AG08396 (cell line): ENCODE measurements around the gene EXOC2.

Experiments used
- DNase-seq: peaks from one replicate; pipeline ENCODE4 v3.0.0; 2012; ENCODE audit warnings: low spot score, mixed read lengths

The EXOC2 gene, protein sequence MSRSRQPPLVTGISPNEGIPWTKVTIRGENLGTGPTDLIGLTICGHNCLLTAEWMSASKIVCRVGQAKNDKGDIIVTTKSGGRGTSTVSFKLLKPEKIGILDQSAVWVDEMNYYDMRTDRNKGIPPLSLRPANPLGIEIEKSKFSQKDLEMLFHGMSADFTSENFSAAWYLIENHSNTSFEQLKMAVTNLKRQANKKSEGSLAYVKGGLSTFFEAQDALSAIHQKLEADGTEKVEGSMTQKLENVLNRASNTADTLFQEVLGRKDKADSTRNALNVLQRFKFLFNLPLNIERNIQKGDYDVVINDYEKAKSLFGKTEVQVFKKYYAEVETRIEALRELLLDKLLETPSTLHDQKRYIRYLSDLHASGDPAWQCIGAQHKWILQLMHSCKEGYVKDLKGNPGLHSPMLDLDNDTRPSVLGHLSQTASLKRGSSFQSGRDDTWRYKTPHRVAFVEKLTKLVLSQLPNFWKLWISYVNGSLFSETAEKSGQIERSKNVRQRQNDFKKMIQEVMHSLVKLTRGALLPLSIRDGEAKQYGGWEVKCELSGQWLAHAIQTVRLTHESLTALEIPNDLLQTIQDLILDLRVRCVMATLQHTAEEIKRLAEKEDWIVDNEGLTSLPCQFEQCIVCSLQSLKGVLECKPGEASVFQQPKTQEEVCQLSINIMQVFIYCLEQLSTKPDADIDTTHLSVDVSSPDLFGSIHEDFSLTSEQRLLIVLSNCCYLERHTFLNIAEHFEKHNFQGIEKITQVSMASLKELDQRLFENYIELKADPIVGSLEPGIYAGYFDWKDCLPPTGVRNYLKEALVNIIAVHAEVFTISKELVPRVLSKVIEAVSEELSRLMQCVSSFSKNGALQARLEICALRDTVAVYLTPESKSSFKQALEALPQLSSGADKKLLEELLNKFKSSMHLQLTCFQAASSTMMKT

DNA sequence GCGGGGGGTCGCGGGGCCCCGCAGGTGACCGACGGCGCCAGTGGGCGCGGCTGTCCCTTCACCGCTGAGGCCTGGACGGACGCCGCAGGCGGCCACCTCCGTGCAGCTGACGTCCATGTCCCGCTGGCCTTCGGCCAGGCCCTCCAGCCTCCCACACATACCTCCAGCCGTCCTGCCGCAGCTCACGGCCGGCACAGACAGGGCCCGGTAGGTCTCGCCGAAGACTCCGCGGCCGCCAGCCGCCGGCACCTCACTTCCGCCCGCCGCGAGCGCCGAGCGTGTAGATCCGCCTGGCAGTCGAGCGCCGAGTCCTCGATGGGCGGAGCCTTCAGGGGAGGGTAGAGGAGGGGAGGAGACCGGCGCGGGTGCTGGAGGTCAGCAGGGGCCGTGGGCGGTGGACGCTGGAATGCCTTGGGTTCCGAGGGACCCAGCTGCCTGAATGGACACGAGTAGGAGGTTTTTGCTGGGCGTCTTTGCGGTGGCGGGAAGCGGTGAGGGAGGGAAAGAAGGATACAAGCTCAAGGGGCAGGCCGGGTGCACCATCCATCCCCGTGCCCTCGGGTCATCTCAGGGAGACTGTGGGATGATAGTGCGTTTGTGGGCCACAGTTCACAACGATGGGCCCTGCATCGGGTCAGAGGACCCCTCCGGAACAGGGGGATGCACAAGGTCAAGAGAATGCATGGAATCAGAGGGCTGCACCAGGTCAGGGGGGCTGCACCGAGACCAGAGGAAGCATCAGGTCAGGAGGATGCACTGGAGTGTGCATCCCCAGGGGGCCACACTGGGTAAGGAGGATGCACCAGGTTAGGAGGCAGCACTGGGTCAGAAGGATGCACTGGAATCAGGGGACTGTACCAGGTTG lies at the start of gene EXOC2:
Gene EXOC2 (minus strand): TSS at position 282 of the 865 bp plus-strand sequence. CDS start 55,321 bp downstream, outside the sequence.
- peak; percentile 90 for DNase-seq

DNA sequence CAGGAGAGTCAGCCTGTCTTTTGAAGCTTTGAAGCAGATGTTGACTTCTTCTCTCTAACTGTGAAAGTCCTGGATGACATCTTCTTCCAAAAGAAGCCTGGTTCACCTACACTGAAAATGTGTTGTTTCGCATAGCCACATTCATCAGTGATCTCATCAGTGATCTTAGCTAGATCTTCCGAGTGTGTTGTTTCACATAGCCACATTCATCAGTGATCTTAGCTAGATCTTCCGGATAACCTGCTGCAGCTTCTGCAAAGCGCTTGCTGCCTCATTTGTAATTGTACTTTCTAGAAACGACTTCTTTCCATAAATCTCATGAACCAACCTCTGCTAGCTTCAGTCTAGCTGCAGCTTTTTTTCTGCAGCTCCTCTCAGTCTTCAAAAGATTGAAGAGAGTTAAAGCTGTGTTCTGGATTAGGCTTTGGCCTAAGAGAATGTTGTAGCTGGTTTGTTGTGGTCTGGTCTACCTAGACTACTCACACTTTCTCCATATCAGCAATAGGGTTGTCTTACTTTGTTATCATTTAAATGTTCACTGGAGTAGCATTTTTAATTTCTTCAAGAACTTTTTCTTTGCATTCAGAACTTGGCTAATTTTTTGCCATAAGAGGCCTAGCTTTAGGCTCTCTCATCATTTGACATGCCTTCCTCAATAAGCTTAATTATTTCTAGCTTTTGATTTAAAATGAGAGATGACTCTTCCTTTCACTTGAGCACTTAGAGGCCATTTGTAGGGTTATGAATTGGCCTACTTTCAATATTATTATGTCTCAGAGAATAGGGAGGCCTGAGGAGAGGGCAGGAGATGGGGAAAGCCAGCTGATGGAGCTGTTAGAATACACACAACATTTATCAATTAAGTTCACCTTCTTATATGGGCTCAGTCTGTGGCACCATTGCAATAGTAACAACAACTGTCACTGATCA lies 48.7 kb upstream of the EXOC2 start:
- DNase-seq = no peak

DNA sequence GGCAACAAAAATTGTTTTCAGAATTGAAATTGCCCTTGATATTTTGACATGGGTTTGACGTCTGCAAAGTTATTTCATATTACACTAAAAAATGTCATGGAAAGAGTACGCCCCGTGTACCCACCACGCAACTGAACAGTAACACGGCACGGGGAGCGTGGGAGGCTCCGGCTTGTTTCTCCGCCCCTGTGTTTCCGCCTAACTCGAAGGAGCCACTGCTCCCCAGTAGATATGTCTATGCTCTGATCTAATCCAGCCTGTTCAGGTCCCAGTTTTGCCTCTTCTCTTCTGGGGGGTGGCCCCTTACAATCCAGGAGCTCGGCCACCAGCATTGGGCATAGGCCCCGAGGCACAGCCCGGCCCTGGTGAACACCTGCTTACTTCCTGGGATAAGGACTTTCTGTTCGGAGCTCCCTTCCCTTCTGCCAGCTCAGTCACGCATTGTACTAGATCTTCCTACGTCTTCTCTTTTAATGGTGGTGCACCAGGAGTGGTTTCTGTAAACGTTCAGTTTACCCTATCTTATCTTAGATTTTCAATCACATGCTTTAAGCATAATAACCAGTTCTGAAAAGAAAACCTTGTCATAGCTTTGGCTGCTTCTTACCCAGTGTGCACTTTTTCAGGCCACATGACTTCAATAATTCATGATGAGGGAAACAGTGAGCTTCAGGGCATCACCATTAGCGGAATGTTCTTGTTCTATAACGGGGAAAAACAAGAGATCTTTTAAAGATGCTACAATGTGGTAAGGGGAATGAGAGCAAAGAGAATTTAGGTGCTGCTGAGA lies 43.9 kb upstream of the EXOC2 start:
- DNase-seq = no peak

DNA sequence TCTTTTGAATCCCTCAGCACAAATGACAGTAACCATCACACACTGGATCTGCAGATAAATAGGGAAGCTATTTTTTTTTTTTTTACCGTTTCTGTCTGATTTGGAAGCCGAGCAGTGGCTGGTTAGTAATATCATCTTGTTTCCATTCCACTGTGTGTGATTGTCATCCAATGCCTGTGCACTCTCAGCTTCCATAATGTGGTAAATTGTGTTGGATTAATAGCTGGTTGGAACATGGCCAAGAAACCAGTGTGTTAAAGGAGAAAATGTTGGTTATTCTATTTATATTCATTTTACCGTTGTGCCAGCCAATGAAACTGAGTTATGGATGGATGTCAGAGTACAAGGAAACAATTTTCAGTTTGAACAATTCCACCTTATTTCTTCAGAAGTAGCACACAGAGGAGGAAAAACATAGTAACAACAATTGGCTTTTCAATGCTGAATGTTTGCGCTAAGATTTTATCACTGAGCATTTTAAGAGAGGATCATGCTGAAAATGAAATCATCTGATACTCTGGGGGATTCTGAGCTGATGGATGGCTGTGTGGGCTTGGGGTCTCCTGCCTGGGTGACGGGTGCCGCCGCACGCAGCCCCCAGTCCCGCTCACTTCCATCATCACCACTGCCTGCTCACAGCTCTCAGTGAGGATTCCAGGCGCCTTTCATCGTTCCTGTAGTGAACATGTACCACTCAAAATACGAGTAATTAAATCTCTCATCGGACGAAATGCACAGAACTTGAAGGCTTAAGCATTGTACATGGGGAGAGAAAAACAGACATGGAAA lies 40.7 kb upstream of the EXOC2 start:
- no peak for DNase-seq

DNA sequence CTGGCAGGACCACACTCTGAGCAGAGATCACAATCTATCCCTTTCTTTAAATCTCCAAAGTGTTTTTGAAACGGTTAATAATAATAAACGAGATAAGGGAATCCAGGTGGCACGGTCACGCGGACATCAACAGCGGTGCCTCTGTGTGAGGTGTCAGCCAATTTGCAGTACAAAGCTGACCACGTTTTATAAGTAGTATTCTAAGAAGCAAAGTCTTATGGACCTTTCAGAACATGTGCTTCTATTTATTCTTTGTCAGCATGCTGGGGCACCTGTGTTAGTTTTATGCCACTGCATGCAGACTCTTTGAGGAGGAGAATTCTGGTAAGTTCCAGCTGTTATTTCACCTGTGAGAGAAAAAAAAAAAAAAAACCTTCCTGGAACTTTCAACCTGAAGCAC lies 39.0 kb upstream of the EXOC2 start:
- no peak for DNase-seq

DNA sequence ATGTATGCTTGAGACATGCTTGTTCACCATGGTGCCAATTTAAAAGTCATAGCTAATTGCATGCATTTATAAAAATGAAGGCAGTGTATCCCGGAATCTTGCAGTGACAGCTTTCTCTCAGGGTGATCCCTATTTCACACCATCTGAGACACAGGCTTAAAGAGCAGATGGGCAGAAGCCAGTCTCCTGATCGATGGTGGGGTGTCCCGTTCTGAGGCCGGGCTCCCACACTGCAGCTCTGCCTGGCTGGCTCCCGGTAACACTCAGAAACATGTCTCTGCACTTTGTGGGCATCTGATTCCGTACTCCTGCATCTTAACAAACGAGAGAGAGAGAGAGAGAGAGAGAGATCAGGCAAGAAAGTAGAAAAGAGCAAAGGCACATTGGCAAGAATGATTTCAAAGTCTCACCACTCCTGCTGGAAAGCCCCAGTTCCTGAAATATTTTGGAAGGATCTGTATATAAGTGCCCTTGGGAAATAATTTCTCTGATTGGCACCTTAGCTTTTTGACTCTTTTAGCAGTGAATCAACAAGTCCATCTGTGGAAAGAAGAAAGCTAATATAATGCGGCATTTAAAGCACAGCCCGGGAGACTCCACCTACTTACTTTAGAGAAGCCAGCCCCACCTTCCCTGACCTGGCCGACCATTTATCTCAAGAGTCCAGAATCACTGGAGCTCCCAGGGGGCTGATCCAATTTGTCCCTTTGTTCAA lies 36.8 kb upstream of the EXOC2 start:
- no peak for DNase-seq

DNA sequence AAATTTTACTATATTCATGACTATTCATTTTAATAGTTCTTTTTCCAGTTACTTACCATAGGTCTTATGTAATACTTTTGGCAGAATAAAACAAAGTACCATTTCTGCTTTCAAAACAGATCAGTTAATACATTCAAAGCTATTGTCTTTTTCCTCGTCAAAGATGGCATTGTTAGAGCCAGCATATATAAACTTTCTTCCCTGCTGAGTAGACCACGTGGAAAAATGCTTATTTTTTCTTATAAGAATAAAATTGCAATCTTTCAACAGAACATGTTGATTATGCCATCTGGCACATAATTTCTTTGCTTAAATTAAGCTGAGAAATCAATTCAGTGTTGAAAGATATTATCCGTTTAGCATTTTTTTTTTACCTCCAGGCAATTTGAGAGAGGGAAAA lies 34.9 kb upstream of the EXOC2 start:
- no peak for DNase-seq

DNA sequence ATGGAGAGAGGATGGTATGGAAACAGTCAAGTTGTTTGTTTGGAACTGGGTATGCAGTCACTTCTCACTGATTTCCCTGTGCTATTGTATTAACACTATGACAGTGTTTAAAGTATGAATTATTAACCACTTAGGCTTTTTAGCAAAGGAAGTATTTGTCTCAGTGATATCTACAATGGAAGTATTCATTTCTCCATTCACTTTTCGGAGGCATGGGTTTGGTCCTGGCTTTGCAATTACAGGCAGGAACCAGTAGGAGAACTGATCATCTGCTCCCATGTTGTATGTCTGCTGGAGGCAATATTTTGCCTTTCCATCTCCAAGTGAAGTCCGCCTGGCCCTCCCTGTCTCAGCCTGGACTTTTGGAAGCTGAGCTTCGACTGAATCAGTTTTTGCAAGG lies 30.6 kb upstream of the EXOC2 start:
- DNase-seq = no peak

DNA sequence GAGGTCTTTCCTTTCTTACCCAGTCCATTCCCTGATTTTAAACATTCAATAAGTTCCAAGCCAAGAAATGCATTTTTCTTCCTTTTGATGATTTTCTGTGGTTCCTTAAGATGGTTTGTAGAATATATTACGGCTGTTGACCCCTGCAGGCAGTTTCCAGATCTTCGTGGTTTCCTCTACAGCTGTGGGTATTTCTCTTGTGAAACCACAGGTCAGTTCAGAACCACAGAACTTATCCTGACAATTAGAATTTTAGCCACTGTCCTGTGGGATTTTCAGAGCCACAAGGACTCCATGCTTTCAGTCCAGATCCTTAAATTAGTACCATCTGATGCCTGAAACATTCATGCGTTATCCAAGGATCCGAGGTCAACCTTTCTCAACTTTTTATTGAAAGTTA lies 29.7 kb upstream of the EXOC2 start:
- DNase-seq = no peak

DNA sequence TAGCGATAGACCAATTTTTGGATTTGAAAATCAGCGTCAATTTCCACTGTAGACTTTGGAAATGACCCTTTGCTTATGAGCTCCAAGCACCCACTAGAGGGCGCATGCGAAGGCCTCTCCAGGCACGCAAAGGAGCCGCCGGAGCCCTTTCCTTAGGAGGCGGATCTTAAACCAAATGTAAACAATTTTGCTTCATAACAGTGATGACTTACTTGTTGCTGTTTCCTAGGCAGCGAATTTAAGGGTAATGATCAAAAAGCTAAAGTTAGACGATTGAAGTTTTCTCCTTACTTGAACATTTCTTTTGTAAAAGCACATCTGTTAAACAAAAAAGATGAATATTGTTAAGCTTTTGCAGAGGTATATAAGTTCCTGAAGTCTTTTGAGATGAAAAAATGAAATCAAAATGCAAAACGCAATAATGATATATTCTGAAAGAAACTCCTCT lies 29.2 kb upstream of the EXOC2 start:
- DNase-seq = peak; percentile 90

DNA sequence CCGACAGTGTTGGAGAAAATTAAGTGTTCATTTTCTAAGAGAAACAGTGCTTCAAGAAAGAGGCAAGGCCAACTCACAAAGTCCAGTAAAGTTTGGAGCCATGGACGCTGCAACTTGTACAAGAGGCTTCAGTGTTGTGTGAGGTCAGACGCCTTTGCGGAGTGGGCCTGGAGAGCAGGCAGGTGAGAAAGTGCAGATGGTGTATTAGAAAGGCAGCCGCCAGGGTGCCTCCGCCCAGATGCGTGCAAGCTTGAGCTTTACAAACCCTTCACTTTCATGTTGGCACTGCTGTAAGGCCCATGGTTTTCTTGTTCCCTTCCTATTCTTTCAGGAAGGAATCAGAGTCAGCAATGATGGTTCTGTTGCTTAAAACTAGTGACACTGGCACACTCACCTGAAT lies 25.4 kb upstream of the EXOC2 start:
- DNase-seq = no peak

DNA sequence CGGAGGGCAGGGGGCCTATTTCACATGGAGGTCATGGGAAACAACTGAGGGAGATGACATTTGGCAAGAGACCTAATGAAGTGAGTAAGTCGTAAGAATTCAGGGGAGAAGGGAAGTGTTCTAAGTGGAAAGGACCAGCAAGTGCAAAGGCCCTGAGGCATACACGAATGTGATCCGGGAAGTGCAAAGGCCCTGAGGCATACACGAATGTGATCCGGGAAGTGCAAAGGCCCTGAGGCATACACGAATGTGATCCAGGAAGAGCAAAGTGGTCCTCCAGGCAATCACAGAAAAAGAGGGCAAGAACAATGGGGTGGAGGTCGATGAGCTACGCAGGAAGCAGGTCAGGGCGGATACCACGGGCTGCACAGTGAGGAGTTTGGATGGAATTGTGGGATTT lies 24.2 kb upstream of the EXOC2 start:
- no peak for DNase-seq

DNA sequence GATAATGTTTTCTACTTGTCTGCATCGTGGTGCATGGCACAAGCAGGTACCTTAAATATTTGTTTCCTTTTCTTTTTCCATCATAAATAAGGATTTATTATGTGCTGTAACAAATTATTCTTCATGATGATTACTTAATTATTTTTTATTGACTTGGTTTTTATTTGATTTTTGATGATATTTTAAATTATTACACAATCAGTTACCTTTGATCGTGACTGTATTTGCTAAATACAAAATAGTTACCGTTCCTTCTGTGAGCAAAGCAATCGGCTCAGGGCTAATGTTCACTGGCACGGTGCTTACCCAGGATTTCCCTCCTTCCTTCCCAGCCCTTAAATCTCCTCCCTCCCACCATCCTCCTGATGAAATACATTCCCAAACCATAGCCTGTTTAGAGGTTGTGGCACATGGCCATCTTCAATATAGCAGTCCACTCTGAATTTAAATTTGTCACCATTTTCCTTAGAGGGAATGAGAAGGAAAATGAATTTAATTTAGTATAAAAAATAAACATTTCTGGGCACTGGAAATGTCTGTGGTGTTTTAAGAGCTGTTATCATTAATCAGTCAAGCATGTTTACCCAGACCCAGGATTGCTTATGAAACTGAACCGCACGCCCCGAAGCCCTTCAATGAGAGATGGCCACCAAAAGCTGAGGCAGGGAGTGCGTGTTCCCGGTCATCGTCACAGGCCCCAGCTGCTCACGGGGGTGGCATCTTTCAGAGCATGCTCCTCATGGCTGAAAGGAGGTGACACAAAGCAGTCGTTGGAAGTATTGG lies 23.0 kb upstream of the EXOC2 start:
- DNase-seq = no peak

DNA sequence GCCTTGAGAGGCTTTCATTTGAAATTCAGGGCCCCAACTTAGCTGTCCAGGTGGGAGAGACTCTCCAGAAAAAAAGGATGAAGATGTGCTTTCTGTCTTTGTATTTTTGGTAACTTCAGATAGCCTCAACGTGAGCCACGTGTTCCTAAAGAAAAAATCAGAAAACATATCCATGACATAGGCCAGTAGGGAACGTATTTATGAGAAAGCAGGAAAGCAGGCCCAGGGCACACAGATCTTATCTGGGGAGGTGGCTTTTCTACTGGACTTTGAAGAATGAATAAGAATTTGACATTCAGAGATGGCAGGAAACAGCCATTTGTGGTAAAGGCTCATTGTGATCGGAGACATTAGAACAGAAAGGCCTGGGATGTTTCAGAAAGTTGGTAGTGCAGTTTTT lies 21.2 kb upstream of the EXOC2 start:
- no peak for DNase-seq

DNA sequence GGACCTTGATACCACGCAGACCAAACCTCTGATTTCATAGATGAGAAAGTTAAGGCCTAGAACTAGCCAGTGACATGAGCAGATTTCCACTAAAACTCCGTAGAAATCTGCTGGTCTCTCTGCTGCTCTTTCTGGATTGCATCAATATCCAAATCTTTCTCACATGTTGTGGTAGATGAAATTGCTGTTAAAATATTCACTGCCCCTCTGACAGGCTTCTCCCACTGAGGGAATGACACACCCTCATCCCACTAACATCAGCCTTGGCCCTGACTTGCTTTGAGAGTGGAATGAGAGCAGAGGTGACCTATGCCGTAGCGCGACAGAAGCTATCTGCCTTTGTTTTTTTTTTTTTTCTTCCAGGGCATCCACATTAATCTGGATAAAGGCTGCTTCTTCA lies 20.4 kb upstream of the EXOC2 start:
- DNase-seq = no peak

DNA sequence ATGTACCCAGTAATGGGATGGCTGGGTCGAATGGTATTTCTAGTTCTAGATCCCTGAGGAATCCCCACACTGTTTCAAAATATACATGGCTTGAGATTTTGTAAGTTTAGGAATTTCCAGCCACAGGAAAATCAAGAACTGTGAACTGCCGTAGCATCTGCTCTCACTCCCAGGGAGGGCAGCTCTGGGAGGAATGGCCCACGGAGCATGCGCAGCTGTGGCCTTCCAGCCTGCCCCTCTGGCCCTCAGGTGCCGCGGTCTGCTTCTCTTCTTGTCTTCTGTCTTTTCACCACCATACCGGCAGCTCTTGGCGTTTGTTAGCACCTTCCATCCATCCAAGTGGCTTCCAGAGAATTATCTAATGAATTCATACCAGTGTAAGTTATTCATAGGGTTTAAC lies 19.9 kb upstream of the EXOC2 start:
- DNase-seq = no peak

DNA sequence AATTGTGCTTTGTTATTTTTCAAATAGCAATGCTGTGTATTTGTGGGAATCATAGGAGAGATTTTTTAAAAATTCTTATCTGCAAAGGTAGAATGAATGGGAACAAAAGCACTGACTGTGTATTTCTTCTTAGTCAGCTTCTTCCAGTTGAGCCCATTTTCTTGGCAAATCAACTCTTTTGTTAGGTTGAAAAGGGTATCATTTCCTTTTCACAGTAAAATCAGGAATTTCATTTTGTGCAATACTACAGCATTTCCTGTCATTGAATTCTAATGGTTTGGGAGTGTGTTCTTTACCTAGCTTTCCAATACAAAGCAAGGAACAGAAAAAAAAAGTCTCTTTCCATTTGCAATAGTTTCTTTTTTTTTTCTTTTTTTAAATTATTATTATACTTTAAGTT lies 19.0 kb upstream of the EXOC2 start:
- DNase-seq = no peak
